Neural cell (in vitro differentiated cells): ENCODE results near the gene HOXC5. TPM values are rescaled to one million over a fixed set of nuclear protein-coding genes. Genes with fewer than 3 reads are reported as not detected.

Source experiments
- H2AFZ ChIP-seq: fragments of 200-600, 300-800 bp; sonication (generic), shearing (Covaris generic); 2 replicates; pipeline ENCODE4 v1.6.0; 2014; ENCODE audit warnings: low read depth, mild to moderate bottlenecking, antibody characterized with exemption, low read length, moderate library complexity
- H3F3A ChIP-seq: fragments of 200-600 bp; shearing (Covaris generic); 2 replicates; pipeline ENCODE4 v1.6.1; 2016; ENCODE audit warnings: mild to moderate bottlenecking, moderate library complexity, mixed read lengths, antibody characterized with exemption, low read length; ENCODE audit not compliant: insufficient read depth, poor library complexity, severe bottlenecking
- H3K27ac ChIP-seq: fragments of 200-600, 300-800 bp; sonication (generic), shearing (Covaris generic); 2 replicates; pipeline ENCODE4 v1.5.1; 2014; ENCODE audit warnings: mild to moderate bottlenecking, low read length, moderate library complexity
- H3K27me3 ChIP-seq: fragments of 300-800, 200-600 bp; sonication (generic), shearing (Covaris generic); 2 replicates; pipeline ENCODE4 v1.6.0; 2014; ENCODE audit warnings: mild to moderate bottlenecking, low read depth, low read length, moderate library complexity; ENCODE audit not compliant: insufficient read depth
- H3K36me3 ChIP-seq: fragments of 300-800, 200-600 bp; sonication (generic), shearing (Covaris generic); 2 replicates; pipeline ENCODE4 v1.5.1; 2014; ENCODE audit warnings: mild to moderate bottlenecking, antibody characterized with exemption, low read length, moderate library complexity; ENCODE audit not compliant: insufficient read depth
- H3K4me2 ChIP-seq: fragments of 300-800, 200-600 bp; sonication (generic), shearing (Covaris generic); 2 replicates; pipeline ENCODE4 v1.6.0; 2014; ENCODE audit warnings: mild to moderate bottlenecking, low read length
- H3K4me3 ChIP-seq: fragments of 300-800, 200-600 bp; sonication (generic), shearing (Covaris generic); 2 replicates; pipeline ENCODE4 v1.5.1; 2014; ENCODE audit warnings: mild to moderate bottlenecking, low read length, moderate library complexity
- H3K79me2 ChIP-seq: fragments of 200-600 bp; shearing (Covaris generic); replicated peaks from 2 replicates; pipeline ENCODE4 v1.6.0; 2014; ENCODE audit warnings: mild to moderate bottlenecking, low read length, moderate library complexity; ENCODE audit not compliant: insufficient read depth
- H3K9ac ChIP-seq: fragments of 300-800, 200-600 bp; sonication (generic), shearing (Covaris generic); 2 replicates; pipeline ENCODE4 v1.6.1; 2016; ENCODE audit warnings: mild to moderate bottlenecking, low read length, mixed read lengths
- H3K9me2 ChIP-seq: fragments of 200-600 bp; shearing (Covaris generic); 2 replicates; pipeline ENCODE4 v1.6.1; 2016; ENCODE audit warnings: mild to moderate bottlenecking, low read length, mixed read lengths; ENCODE audit not compliant: insufficient read depth
- H3K9me3 ChIP-seq: fragments of 200-600, 300-800 bp; sonication (generic), shearing (Covaris generic); 2 replicates; pipeline ENCODE4 v1.6.1; 2016; ENCODE audit warnings: mild to moderate bottlenecking, mixed run types, low read length, moderate library complexity, mixed read lengths
- H4K20me1 ChIP-seq: fragments of 200-600 bp; shearing (Covaris generic); 2 replicates; pipeline ENCODE4 v1.6.1; 2016; ENCODE audit warnings: mild to moderate bottlenecking, mixed run types; ENCODE audit not compliant: insufficient read depth
- EP300 ChIP-seq: fragments of 450-650 bp; conservative IDR thresholded peaks from 2 replicates; pipeline ENCODE4 v1.6.1; 2014; ENCODE audit warnings: antibody characterized with exemption, mild to moderate bottlenecking, moderate library complexity; ENCODE audit not compliant: poor library complexity, severe bottlenecking
- EZH2 ChIP-seq: fragments of 200-600, 300-800 bp; shearing (Covaris generic), sonication (generic); IDR thresholded peaks from 2 replicates; pipeline ENCODE4 v1.6.1; 2014; ENCODE audit warnings: antibody characterized with exemption, low read length, borderline replicate concordance, mild to moderate bottlenecking; ENCODE audit not compliant: insufficient read depth, poor library complexity, severe bottlenecking
- MXI1 ChIP-seq: fragments of 450-650 bp; conservative IDR thresholded peaks from 2 replicates; pipeline ENCODE4 v1.6.1; 2014; ENCODE audit warnings: antibody characterized with exemption, mild to moderate bottlenecking; ENCODE audit not compliant: poor library complexity, severe bottlenecking
- POLR2AphosphoS5 ChIP-seq: IDR thresholded peaks from 2 replicates; pipeline ENCODE4 v1.6.1; 2012
- RAD21 ChIP-seq: fragments of 450-650 bp; conservative IDR thresholded peaks from 2 replicates; pipeline ENCODE4 v1.6.1; 2014; ENCODE audit warnings: antibody characterized with exemption, mild to moderate bottlenecking, moderate library complexity
- REST ChIP-seq: IDR thresholded peaks from 2 replicates; pipeline ENCODE4 v1.6.1; 2012; ENCODE audit warnings: borderline replicate concordance
- SMC3 ChIP-seq: fragments of 450-650 bp; conservative IDR thresholded peaks from 2 replicates; pipeline ENCODE4 v1.6.1; 2014; ENCODE audit warnings: antibody characterized with exemption, mild to moderate bottlenecking, moderate library complexity; ENCODE audit not compliant: poor library complexity
- TAF1 ChIP-seq: IDR thresholded peaks from 2 replicates; pipeline ENCODE4 v1.6.1; 2012; ENCODE audit warnings: low read depth
- polyA plus RNA-seq: library from polyadenylated mRNA; depleted of rRNA; stranded (reverse); fragments of >200 nt; gene quantifications from 2 replicates; pipeline ENCODE4 v1.2.3, GENCODE V29; 2014
- TF ChIP-seq, protein P1 (sequence below): fragments of 450-650 bp; IDR thresholded peaks from 2 replicates; pipeline ENCODE4 v1.5.1; 2014; ENCODE audit warnings: antibody characterized with exemption, mild to moderate bottlenecking, moderate library complexity; ENCODE audit not compliant: poor library complexity, severe bottlenecking

Gene HOXC5
- polyA plus RNA-seq, 1 donor from 2014 or later = not detected

- TF ChIP-seq SMC3 (no peak), TAF1 (no peak), POLR2AphosphoS5 (no peak), MXI1 (no peak), RAD21 (no peak), REST (no peak), EZH2 (no peak), EP300 (no peak)
- TF ChIP-seq, protein P1, sequence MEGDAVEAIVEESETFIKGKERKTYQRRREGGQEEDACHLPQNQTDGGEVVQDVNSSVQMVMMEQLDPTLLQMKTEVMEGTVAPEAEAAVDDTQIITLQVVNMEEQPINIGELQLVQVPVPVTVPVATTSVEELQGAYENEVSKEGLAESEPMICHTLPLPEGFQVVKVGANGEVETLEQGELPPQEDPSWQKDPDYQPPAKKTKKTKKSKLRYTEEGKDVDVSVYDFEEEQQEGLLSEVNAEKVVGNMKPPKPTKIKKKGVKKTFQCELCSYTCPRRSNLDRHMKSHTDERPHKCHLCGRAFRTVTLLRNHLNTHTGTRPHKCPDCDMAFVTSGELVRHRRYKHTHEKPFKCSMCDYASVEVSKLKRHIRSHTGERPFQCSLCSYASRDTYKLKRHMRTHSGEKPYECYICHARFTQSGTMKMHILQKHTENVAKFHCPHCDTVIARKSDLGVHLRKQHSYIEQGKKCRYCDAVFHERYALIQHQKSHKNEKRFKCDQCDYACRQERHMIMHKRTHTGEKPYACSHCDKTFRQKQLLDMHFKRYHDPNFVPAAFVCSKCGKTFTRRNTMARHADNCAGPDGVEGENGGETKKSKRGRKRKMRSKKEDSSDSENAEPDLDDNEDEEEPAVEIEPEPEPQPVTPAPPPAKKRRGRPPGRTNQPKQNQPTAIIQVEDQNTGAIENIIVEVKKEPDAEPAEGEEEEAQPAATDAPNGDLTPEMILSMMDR = no peak
- Histone ChIP-seq H3K27ac (no peak overlapping the region), H3K4me2 (no peak overlapping the region), H3K36me3 (no peaks in the 10 kb centered on the region), H4K20me1 (no peaks in the 10 kb centered on the region), H3F3A (no peaks in the 10 kb centered on the region), H3K79me2 (no peaks in the 10 kb centered on the region), H3K27me3 (peaks cover 99% of the 10 kb centered on the region), H3K4me3 (no peak overlapping the region), H3K9ac (no peak overlapping the region), H3K9me3 (no peaks in the 10 kb centered on the region), H3K9me2 (no peaks in the 10 kb centered on the region), H2AFZ (no peak overlapping the region)
These were observed 7.3 kb downstream of the HOXC5 start for GRCh38 chr12:54040148-54040494.

DNA sequence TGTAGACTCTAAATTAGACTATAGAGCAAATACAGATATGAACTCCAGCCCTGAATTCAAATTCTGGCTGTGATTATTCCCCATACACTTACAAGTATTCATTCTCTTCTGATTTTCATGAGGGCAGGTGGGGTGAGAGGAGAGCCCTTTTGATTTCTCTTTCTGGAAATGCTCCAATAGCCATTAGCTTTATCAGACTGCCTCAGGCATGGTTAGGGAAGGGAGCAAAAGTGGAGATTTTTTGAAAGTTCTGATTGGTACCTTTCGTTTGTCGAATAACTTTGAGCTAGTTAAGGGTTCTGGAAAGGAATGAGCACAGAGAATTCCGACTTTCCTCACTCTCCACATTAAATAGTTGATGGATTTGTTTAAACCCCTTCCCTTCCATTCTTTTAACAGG, 7.8 kb downstream of the HOXC5 start:
- Histone ChIP-seq H3K79me2 (no peaks in the 10 kb centered on the region), H3K27me3 (peaks cover 99% of the 10 kb centered on the region), H3K4me3 (no peak overlapping the region), H3K4me2 (no peak overlapping the region), H3K36me3 (no peaks in the 10 kb centered on the region), H4K20me1 (no peaks in the 10 kb centered on the region), H3K9ac (no peak overlapping the region), H3K9me3 (no peaks in the 10 kb centered on the region), H2AFZ (no peak overlapping the region), H3K27ac (no peak overlapping the region), H3K9me2 (no peaks in the 10 kb centered on the region), H3F3A (no peaks in the 10 kb centered on the region)
- TF ChIP-seq TAF1 (no peak), SMC3 (no peak), MXI1 (no peak), RAD21 (no peak), REST (no peak), POLR2AphosphoS5 (no peak), EP300 (no peak), EZH2 (no peak)
- TF ChIP-seq, protein P1 = no peak
